HepG2 (cell line): Measurements from ENCODE around the gene ADPRM. TPM values are rescaled to one million over a fixed set of nuclear protein-coding genes. Genes with fewer than 3 reads are reported as not detected.

Source experiments
- KAT2B ChIP-seq: fragments of 150-350 bp; IDR thresholded peaks from 2 replicates; pipeline ENCODE4 v1.6.1; 2014; ENCODE audit warnings: low read depth, low read length, borderline replicate concordance
- RFXANK ChIP-seq: IDR thresholded peaks from 2 replicates; pipeline ENCODE4 v1.6.1; 2016
- ZBED4 ChIP-seq: sonication (generic); formaldehyde crosslinking; IDR thresholded peaks from 2 replicates; pipeline ENCODE4 v1.4.0; 2020; ENCODE audit warnings: missing genetic modification reagents, borderline replicate concordance
- ZBTB10 ChIP-seq: sonication (generic); formaldehyde crosslinking; IDR thresholded peaks from 2 replicates; pipeline ENCODE4 v1.4.0; 2020; ENCODE audit warnings: missing genetic modification reagents, borderline replicate concordance
- ZNF205 ChIP-seq: IDR thresholded peaks from 2 replicates; pipeline ENCODE4 v1.6.1; 2018; ENCODE audit warnings: missing biosample characterization, missing genetic modification reagents
- ZNF235 ChIP-seq: sonication (generic); formaldehyde crosslinking; IDR thresholded peaks from 2 replicates; pipeline ENCODE4 v1.8.1; 2023; ENCODE audit warnings: mild to moderate bottlenecking, missing genetic modification reagents, borderline replicate concordance
- ZNF362 ChIP-seq: sonication (generic); formaldehyde crosslinking; IDR thresholded peaks from 2 replicates; pipeline ENCODE4 v1.4.0; 2020; ENCODE audit warnings: missing genetic modification reagents, mild to moderate bottlenecking, borderline replicate concordance
- ZNF616 ChIP-seq: sonication (generic); formaldehyde crosslinking; IDR thresholded peaks from 2 replicates; pipeline ENCODE4 v1.5.0; 2020; ENCODE audit warnings: low read depth, mild to moderate bottlenecking, missing genetic modification reagents
- ZNF646 ChIP-seq: sonication (generic); formaldehyde crosslinking; IDR thresholded peaks from 2 replicates; pipeline ENCODE4 v1.9.0; 2021; ENCODE audit warnings: mild to moderate bottlenecking, missing genetic modification reagents
- polyA plus RNA-seq, 8 experiments: library from polyadenylated mRNA; depleted of rRNA in 3 of 8; stranded (reverse) in 7 of 8; unstranded in 1 of 8; fragments of >200 nt; fragmentation: Illumina TruSeq in 4 of 8; extraction: Trizol in 4 of 8; gene quantifications; 2 replicates each; pipeline versions ENCODE4 v1.2.1 to v1.2.3, GENCODE V29; 2011 to 2016; ENCODE audit warnings: low read depth in 4 of 8, missing spikeins in 1 of 8, mixed read lengths in 1 of 8; ENCODE audit not compliant: insufficient read depth in 1 of 8
- total RNA-seq, 5 experiments: library from RNA; depleted of rRNA; stranded (reverse); fragments of >200 nt; fragmentation: Illumina TruSeq; extraction: Trizol; gene quantifications; 2 replicates each; pipeline ENCODE4 v1.2.3, GENCODE V29; 2016; ENCODE audit warnings: low read depth in 1 of 5
- TF ChIP-seq, protein P1 (sequence below): IDR thresholded peaks from 2 replicates; pipeline ENCODE4 v1.6.1; 2016; ENCODE audit warnings: missing compliant biosample characterization, missing genetic modification reagents, borderline replicate concordance
- TF ChIP-seq, protein P2 (sequence below): sonication (generic); formaldehyde crosslinking; IDR thresholded peaks from 2 replicates; pipeline ENCODE4 v1.5.1; 2020; ENCODE audit warnings: missing genetic modification reagents, mild to moderate bottlenecking, borderline replicate concordance

ADPRM gene
- total and polyA plus RNA-seq, 2 of the 13 experiments (the other 11 are each of a cell fraction or from before 2014, with no cell fraction given): 5.6 to 10.8 TPM

DNA sequence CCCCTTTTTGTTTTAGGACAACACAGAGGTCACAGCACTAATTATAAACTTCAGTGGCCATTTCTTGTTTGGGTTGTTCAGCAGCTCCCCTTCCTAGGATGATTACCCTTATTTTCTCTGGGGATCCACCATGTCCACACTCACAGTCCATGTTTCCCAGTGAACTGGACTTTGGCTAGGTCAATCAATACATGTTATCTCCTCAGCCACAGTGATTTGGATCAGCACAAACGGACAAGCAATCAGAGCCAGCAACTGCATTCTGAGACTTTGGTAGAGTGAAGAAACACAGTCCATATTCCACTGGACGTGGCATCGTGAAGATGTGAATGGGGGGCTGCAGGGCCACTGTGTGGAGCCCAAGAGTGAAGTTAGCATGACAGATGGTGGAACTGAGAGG lies 27.9 kb downstream of the ADPRM start (continued):
- TF ChIP-seq RFXANK (CRISPR knock-in tag): no peak
- TF ChIP-seq ZBED4: peak; percentile 65; the same call in 1 of the 2 replicates
- TF ChIP-seq ZNF235 (CRISPR knock-in tag): no peak
- TF ChIP-seq, protein P1, sequence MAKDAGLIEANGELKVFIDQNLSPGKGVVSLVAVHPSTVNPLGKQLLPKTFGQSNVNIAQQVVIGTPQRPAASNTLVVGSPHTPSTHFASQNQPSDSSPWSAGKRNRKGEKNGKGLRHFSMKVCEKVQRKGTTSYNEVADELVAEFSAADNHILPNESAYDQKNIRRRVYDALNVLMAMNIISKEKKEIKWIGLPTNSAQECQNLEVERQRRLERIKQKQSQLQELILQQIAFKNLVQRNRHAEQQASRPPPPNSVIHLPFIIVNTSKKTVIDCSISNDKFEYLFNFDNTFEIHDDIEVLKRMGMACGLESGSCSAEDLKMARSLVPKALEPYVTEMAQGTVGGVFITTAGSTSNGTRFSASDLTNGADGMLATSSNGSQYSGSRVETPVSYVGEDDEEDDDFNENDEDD (CRISPR knock-in tag): no peak
- no peak for TF ChIP-seq ZNF362 (CRISPR knock-in tag)
- no peak for TF ChIP-seq ZNF616 (CRISPR knock-in tag)
- no peak; the same call in 1 of the 2 replicates for TF ChIP-seq KAT2B
- no peak for TF ChIP-seq ZNF205
- TF ChIP-seq ZNF646 (CRISPR knock-in tag): no peak
- TF ChIP-seq, protein P2, sequence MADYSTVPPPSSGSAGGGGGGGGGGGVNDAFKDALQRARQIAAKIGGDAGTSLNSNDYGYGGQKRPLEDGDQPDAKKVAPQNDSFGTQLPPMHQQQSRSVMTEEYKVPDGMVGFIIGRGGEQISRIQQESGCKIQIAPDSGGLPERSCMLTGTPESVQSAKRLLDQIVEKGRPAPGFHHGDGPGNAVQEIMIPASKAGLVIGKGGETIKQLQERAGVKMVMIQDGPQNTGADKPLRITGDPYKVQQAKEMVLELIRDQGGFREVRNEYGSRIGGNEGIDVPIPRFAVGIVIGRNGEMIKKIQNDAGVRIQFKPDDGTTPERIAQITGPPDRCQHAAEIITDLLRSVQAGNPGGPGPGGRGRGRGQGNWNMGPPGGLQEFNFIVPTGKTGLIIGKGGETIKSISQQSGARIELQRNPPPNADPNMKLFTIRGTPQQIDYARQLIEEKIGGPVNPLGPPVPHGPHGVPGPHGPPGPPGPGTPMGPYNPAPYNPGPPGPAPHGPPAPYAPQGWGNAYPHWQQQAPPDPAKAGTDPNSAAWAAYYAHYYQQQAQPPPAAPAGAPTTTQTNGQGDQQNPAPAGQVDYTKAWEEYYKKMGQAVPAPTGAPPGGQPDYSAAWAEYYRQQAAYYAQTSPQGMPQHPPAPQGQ: no peak
- TF ChIP-seq ZBTB10 (CRISPR knock-in tag): peak; percentile 43; the same call in 1 of the 2 replicates
